ENCODE data around the gene FAM13A.

DNA sequence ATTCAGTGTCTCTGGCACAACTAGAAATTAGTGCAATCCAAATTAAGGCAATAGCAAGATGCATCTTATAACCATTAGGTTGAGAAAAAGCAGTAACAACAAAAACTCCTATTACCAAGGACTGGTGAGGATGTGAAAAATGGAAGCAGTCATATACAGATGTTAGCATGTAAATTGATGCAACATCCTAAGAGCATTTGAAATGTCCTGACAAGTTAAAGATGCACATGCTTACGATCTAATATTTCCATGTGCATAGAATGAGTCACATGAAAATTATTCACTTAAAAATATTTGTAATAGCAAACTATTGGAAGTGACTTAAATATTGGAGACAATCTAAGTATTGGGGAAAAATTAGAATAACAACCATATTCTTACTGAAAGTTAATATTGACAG lies 163.0 kb downstream of the FAM13A start:
- TF ChIP-seq EZH2phosphoT487 (IDR thresholded peaks at IDR 0.05; ENCODE audit: low read length) (no peak), EZH2 (optimal IDR thresholded peaks at IDR 0.05; ENCODE audit: low read depth, low read length) (no peak)
- TF ChIP-seq, protein P1, sequence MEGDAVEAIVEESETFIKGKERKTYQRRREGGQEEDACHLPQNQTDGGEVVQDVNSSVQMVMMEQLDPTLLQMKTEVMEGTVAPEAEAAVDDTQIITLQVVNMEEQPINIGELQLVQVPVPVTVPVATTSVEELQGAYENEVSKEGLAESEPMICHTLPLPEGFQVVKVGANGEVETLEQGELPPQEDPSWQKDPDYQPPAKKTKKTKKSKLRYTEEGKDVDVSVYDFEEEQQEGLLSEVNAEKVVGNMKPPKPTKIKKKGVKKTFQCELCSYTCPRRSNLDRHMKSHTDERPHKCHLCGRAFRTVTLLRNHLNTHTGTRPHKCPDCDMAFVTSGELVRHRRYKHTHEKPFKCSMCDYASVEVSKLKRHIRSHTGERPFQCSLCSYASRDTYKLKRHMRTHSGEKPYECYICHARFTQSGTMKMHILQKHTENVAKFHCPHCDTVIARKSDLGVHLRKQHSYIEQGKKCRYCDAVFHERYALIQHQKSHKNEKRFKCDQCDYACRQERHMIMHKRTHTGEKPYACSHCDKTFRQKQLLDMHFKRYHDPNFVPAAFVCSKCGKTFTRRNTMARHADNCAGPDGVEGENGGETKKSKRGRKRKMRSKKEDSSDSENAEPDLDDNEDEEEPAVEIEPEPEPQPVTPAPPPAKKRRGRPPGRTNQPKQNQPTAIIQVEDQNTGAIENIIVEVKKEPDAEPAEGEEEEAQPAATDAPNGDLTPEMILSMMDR (IDR thresholded peaks at IDR 0.05; ENCODE audit: low read length), result no peak

All from MM.1S (cell line).